A172 (cell line): ENCODE measurements around the gene PTPRH. TPM values are rescaled to one million over a fixed set of nuclear protein-coding genes. Genes with fewer than 3 reads are reported as not detected.
"Not testable (repeated sequence)": the region's sequence is repeated elsewhere in the genome, so short reads cannot be mapped to it uniquely, and the experiment has no call there.

Experiments used
- DNase-seq: peaks from one replicate; pipeline ENCODE4 v3.0.0-alpha.2; 2015; ENCODE audit warnings: low spot score
- total RNA-seq: library from RNA; depleted of rRNA; stranded (reverse); fragments of >200 nt; shearing (Covaris generic); gene quantifications from 2 replicates; pipeline ENCODE4 v1.2.3, GENCODE V29; 2014

The PTPRH gene
- total RNA-seq, 1 experiment from 2014 or later, result 18.4 TPM

- DNase-seq, result peak; percentile 93
Observed at GRCh38 chr19:55158848-55159749, 50.2 kb downstream of the PTPRH start.

- DNase-seq, result no peak
Observed at GRCh38 chr19:55158423-55158822, 50.9 kb downstream of the PTPRH start.

GRCh38 chr19:55157064-55157908 lies 52.0 kb downstream of the PTPRH start, which contains the start of gene TNNI3:
Gene TNNI3 (minus strand): TSS chr19:55157732. CDS start chr19:55157589, 143 bp downstream.
- DNase-seq, result no peak

- no peak for DNase-seq
Observed at GRCh38 chr19:55156202-55157063, 52.9 kb downstream of the PTPRH start.

GRCh38 chr19:55155784-55156183 lies 53.5 kb downstream of the PTPRH start:
- DNase-seq, result not testable (repeated sequence)

GRCh38 chr19:55153652-55154264 lies 55.5 kb downstream of the PTPRH start:
- no peak for DNase-seq

GRCh38 chr19:55152017-55152416 lies 57.3 kb downstream of the PTPRH start:
- DNase-seq, result peak; percentile 95

- no peak for DNase-seq
Observed at GRCh38 chr19:55149078-55150003, 60.0 kb downstream of the PTPRH start, which contains the start of gene TNNT1. Gene TNNT1 (minus strand): TSS chr19:55149206. CDS start chr19:55147157, 2,049 bp downstream.

- no peak for DNase-seq
Observed at GRCh38 chr19:55147545-55148251, 61.6 kb downstream of the PTPRH start.

- DNase-seq, result peak; percentile 92
Observed at GRCh38 chr19:55146705-55147273, 62.5 kb downstream of the PTPRH start.

- peak; percentile 88 for DNase-seq
Observed at GRCh38 chr19:55146078-55146704, 63.1 kb downstream of the PTPRH start.

GRCh38 chr19:55145232-55145631 lies 64.1 kb downstream of the PTPRH start:
- DNase-seq, result no peak

GRCh38 chr19:55141696-55142095 lies 67.6 kb downstream of the PTPRH start:
- no peak for DNase-seq

- no peak for DNase-seq
Observed at GRCh38 chr19:55137915-55138314, 71.4 kb downstream of the PTPRH start.

- no peak for DNase-seq
Observed at GRCh38 chr19:55136399-55137102, 72.8 kb downstream of the PTPRH start.

GRCh38 chr19:55134736-55135135 lies 74.6 kb downstream of the PTPRH start:
- DNase-seq, result no peak

- DNase-seq, result no peak
Observed at GRCh38 chr19:55133639-55134444, 75.5 kb downstream of the PTPRH start.
